Subcutaneous abdominal adipose tissue (tissue), 5 donors: ENCODE results near the gene CTIF.

Source experiments
- H3K27ac ChIP-seq: one replicate; pipeline ENCODE4 v1.7.0; 2013; ENCODE audit warnings: low read depth, mild to moderate bottlenecking, inconsistent platforms, low read length, moderate library complexity
- H3K27me3 ChIP-seq, 5 donors: one replicate each; pipeline ENCODE4 v1.7.0; 2013; ENCODE audit warnings: low read length in 5 of 5, inconsistent platforms in 1 of 5; ENCODE audit not compliant: control insufficient read depth in 5 of 5, insufficient read depth in 4 of 5
- H3K36me3 ChIP-seq, 5 donors: one replicate each; pipeline ENCODE4 v1.7.0; 2013; ENCODE audit warnings: low read length in 5 of 5; ENCODE audit not compliant: control insufficient read depth in 5 of 5, insufficient read depth in 5 of 5
- H3K4me1 ChIP-seq, 5 donors: one replicate each; pipeline ENCODE4 v1.7.0; 2013; ENCODE audit warnings: low read length in 5 of 5, mild to moderate bottlenecking in 3 of 5, moderate library complexity in 1 of 5; ENCODE audit not compliant: control insufficient read depth in 5 of 5, insufficient read depth in 5 of 5
- H3K4me3 ChIP-seq, 5 donors: one replicate each; pipeline ENCODE4 v1.7.0; 2013; ENCODE audit warnings: low read length in 5 of 5, low read depth in 1 of 5
- H3K9ac ChIP-seq, 5 donors: one replicate each; pipeline ENCODE4 v1.7.0; 2013; ENCODE audit warnings: low read length in 5 of 5, mild to moderate bottlenecking in 4 of 5, moderate library complexity in 3 of 5
- H3K9me3 ChIP-seq, 5 donors: one replicate each; pipeline ENCODE4 v1.7.0; 2013; ENCODE audit warnings: low read length in 5 of 5; ENCODE audit not compliant: control insufficient read depth in 5 of 5
- donor health status: healthy.
- donor health status: healthy.
- donor health status: healthy.
- donor health status: healthy.
- donor health status: healthy.

The CTIF gene

GRCh38 chr18:48765053-48765452, 226.2 kb downstream of the CTIF start:
- no peaks in the 10 kb centered on the region for H3K27me3 ChIP-seq
- no peak overlapping the region for H3K4me3 ChIP-seq
- peak overlapping the region in 1 of 5 donors; percentile 19 for H3K9ac ChIP-seq
- no peak overlapping the region for H3K27ac ChIP-seq
- no peaks in the 10 kb centered on the region for H3K9me3 ChIP-seq
- H3K4me1 ChIP-seq = peaks cover 5 to 59% (median 39%) of the 10 kb centered on the region in 5 donors
- peaks cover 0 to 82% (median 46%) of the 10 kb centered on the region in 5 donors for H3K36me3 ChIP-seq

DNA sequence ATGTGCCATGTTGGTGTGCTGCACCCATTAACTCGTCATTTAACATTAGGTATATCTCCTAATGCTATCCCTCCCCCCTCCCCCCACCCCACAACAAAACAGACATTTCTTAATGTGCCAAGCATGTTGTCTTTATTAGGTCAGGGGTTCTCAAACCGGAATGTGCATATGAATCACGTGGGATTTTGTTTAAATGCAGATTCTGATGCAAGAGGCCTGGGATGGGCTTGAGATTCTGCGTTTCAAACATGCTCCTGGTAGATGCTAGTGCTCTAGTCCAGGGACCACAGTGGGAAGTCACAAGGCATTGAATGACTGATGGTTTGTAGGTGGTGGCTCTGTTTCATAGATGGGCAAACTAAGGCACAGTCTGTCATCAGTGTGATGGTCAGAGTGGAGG, 227.2 kb downstream of the CTIF start:
- Histone ChIP-seq H3K9ac (no peak overlapping the region), H3K36me3 (peaks cover 0 to 83% (median 50%) of the 10 kb centered on the region in 5 donors), H3K4me1 (peaks cover 5 to 60% (median 39%) of the 10 kb centered on the region in 5 donors), H3K27me3 (no peaks in the 10 kb centered on the region), H3K4me3 (no peak overlapping the region), H3K9me3 (no peaks in the 10 kb centered on the region), H3K27ac (no peak overlapping the region)

DNA sequence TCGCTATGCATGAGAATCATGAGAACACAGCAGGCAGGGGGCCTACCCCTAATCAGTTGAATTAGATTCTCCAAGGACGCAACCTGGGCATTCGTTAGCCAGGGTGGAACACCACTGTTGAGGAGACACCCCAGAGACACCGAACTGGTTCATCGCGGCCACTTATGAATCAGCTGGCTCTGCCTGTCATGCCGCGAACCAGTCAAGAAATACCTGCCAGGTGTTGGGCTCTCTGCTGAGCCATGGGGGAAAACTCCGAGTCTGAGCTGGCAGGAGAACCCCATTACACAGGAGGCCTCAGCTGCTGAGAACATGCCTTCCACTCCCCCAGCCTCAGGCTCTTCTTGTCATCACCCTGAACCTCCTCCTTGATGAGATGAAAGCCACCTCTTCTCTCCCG, 227.7 kb downstream of the CTIF start:
- Histone ChIP-seq H3K4me3 (no peak overlapping the region), H3K27me3 (no peaks in the 10 kb centered on the region), H3K27ac (peak overlapping the region; percentile 30), H3K9ac (no peak overlapping the region), H3K4me1 (peaks cover 5 to 60% (median 39%) of the 10 kb centered on the region in 5 donors), H3K9me3 (no peaks in the 10 kb centered on the region), H3K36me3 (peaks cover 0 to 82% (median 48%) of the 10 kb centered on the region in 5 donors)

GRCh38 chr18:48767090-48767690, 228.4 kb downstream of the CTIF start:
- Histone ChIP-seq H3K9ac (no peak overlapping the region), H3K9me3 (no peaks in the 10 kb centered on the region), H3K4me3 (no peak overlapping the region), H3K27ac (peak overlapping the region; percentile 30), H3K4me1 (peaks cover 5 to 57% (median 36%) of the 10 kb centered on the region in 5 donors), H3K27me3 (no peaks in the 10 kb centered on the region), H3K36me3 (peaks cover 0 to 75% (median 44%) of the 10 kb centered on the region in 5 donors)

GRCh38 chr18:48769006-48769636, 230.3 kb downstream of the CTIF start:
- Histone ChIP-seq H3K36me3 (peaks cover 4 to 66% (median 44%) of the 10 kb centered on the region in 5 donors), H3K4me1 (peaks cover 3 to 39% (median 19%) of the 10 kb centered on the region in 5 donors), H3K9ac (no peak overlapping the region), H3K27ac (peak overlapping the region; percentile 23), H3K27me3 (no peaks in the 10 kb centered on the region), H3K9me3 (no peaks in the 10 kb centered on the region), H3K4me3 (no peak overlapping the region)

DNA sequence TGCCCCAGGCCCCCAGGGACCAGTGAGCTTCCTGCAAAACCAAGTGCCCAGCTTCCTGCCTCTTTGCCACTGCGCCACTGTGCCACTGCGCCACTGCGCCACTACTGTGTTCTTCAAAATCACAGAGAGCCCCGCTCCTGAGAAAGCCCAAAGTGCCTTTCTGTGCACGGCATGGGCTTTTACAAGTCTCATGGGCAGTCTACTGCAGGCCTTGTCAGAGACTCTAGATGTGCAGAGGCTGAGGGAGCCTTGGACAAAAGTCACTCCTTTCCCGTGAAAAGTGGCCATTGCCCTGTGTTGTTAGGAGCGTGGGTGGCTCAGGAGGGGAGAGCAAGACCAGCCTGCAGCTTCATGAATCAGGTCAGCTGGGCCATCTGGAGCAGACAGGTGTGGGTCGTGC, 231.4 kb downstream of the CTIF start:
- Histone ChIP-seq H3K9me3 (no peaks in the 10 kb centered on the region), H3K4me3 (no peak overlapping the region), H3K27ac (no peak overlapping the region), H3K4me1 (peaks cover 3 to 35% (median 19%) of the 10 kb centered on the region in 5 donors), H3K9ac (no peak overlapping the region), H3K36me3 (peaks cover 4 to 65% (median 40%) of the 10 kb centered on the region in 5 donors), H3K27me3 (no peaks in the 10 kb centered on the region)

GRCh38 chr18:48771641-48772375, 233.0 kb downstream of the CTIF start:
- H3K4me1 ChIP-seq = peaks cover 0 to 34% (median 17%) of the 10 kb centered on the region in 5 donors
- no peaks in the 10 kb centered on the region for H3K27me3 ChIP-seq
- no peak overlapping the region for H3K4me3 ChIP-seq
- H3K27ac ChIP-seq = peak overlapping the region; percentile 16
- no peaks in the 10 kb centered on the region for H3K9me3 ChIP-seq
- peaks cover 4 to 62% (median 33%) of the 10 kb centered on the region in 5 donors for H3K36me3 ChIP-seq
- H3K9ac ChIP-seq = peak overlapping the region in 1 of 5 donors; percentile 12

GRCh38 chr18:48772457-48772856, 233.6 kb downstream of the CTIF start:
- peaks cover 0 to 38% (median 21%) of the 10 kb centered on the region in 5 donors for H3K4me1 ChIP-seq
- no peak overlapping the region for H3K27ac ChIP-seq
- no peaks in the 10 kb centered on the region for H3K27me3 ChIP-seq
- no peaks in the 10 kb centered on the region for H3K9me3 ChIP-seq
- no peak overlapping the region for H3K4me3 ChIP-seq
- H3K36me3 ChIP-seq = peaks cover 4 to 58% (median 29%) of the 10 kb centered on the region in 5 donors
- no peak overlapping the region for H3K9ac ChIP-seq

DNA sequence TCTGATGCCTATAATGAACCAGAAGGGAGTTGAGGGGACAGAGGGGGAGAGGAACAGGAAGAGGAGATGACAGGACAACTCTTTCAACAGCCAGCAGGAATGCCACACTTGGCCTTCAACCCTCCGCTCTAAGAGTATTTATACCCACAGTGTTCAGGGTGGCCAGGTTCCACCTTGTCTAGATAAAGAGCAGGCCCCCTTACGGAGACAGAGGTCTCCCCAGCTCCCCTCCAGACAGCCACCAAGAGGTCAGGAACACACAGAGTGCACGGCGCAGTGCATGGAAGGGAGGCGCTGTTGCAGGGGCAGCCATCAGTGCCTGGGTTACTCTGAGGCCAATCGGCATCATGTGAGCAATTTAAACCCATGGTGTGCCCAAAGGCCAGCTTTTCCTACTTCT, 235.0 kb downstream of the CTIF start:
- Histone ChIP-seq H3K36me3 (peaks cover 4 to 51% (median 27%) of the 10 kb centered on the region in 5 donors), H3K27ac (peak overlapping the region; percentile 30), H3K9ac (no peak overlapping the region), H3K27me3 (no peaks in the 10 kb centered on the region), H3K4me3 (no peak overlapping the region), H3K4me1 (peaks cover 0 to 45% (median 33%) of the 10 kb centered on the region in 5 donors), H3K9me3 (no peaks in the 10 kb centered on the region)

DNA sequence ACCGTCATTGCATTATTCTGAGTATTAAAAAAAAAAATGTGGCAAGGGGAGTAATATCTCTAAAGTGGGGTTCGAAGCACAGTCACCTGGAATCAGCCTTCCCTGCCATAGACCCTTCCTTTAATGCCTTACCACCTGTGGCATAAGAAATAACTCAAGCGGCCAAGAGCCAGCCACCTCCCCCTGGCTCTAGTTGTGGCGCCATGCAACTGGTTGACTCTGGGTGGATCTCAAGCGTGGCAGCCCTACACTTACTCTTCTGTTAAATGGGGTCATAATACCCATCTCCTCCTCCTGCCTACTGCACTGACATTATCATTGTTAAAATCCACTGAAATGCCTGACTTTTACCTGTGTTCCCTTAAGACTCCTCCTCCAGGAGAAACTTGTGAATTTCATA, 236.1 kb downstream of the CTIF start:
- H3K9ac ChIP-seq = no peak overlapping the region
- peaks cover 4 to 44% (median 31%) of the 10 kb centered on the region in 5 donors for H3K36me3 ChIP-seq
- no peak overlapping the region for H3K27ac ChIP-seq
- H3K9me3 ChIP-seq = no peaks in the 10 kb centered on the region
- no peaks in the 10 kb centered on the region for H3K27me3 ChIP-seq
- peaks cover 4 to 45% (median 31%) of the 10 kb centered on the region in 5 donors for H3K4me1 ChIP-seq
- H3K4me3 ChIP-seq = no peak overlapping the region
